Middle frontal gyrus (tissue), 1 donor: Measurements from ENCODE around the gene VOPP1.
A peak's percentile ranks its signal among the peaks of the same experiment; 100 is the strongest.
"Not testable (repeated sequence)": the region's sequence is repeated elsewhere in the genome, so short reads cannot be mapped to it uniquely, and the experiment has no call there.

Experiments used
- DNase-seq: peaks from one replicate; pipeline ENCODE4 v3.0.0-alpha.2; 2015; ENCODE audit warnings: low spot score; ENCODE audit errors: extremely low spot score

The VOPP1 gene

DNA sequence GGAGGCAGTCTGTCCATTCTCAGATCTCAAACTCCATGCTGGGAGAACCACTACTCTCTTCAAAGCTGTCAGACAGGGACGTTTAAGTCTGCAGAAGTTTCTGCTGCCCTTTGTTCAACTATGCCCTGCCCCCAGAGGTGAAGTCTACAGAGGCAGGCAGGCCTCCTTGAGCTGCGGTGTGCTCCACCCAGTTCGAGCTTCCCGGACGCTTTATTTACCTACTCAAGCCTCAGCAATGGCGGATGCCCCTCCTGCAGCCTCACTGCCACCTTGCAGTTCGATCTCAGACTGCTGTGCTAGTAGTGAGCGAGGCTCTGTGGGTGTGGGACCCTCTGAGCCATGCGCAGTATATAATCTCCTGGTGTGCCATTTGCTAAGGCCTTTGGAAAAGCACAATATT lies 10.4 kb upstream of the VOPP1 start:
- DNase-seq: not testable (repeated sequence)

DNA sequence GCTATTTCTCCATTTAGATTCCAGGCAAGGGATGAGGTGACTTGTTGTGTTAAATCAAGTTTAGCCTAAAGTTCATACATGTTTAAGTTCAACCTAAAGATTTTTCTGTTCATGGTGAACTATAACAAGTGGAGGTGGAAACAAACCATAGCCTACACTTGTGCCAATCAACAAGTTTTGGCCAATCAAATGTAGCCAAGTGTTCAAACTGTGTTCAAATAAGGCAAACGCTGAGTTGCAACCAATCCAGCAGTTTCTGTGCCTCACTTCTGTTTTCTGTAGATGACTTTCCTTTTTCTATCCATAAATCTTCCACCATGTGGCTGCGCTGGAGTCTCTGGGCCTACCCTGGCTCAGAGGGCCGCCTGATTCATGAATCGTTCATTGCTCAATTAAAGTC lies 4.5 kb upstream of the VOPP1 start:
- no peak for DNase-seq

DNA sequence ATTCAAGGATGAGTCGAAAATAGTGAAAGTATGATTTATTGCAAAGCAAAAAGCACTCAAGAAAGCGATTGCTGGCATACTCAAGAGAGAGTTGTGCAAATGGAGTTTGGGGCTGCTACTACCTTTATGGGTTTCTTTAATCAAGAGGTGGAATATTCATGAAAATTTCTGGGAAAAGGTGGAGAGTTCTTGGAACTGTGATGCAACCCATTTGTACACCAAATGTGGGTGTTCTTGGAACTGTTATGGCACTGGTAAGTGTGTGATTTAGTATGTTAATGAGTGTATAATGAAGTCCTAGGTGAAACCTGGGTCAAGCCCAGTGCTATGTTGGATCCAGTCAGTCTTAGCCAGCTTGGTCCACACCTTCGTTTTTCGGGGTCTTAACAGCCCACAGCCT lies 3.4 kb upstream of the VOPP1 start:
- no peak for DNase-seq

DNA sequence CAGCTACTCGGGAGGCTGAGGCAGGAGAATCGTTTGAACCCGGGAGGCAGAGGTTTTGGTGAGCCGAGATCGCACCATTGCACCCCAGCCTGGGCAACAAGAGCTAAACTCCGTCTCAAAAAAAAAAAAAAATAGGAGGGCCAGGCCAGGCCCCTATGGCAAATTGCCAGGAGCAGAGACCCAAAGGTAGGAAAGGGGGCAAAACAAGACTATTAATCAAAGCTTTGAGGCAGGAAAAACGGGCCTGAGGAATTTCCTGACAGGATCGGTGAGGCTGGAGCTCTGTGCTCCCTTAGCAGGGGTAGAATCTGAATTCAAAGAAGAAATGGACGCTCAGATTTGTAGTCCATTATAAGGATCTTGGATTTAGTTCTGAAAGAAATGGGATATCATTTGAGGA lies 2.8 kb upstream of the VOPP1 start:
- DNase-seq: no peak

DNA sequence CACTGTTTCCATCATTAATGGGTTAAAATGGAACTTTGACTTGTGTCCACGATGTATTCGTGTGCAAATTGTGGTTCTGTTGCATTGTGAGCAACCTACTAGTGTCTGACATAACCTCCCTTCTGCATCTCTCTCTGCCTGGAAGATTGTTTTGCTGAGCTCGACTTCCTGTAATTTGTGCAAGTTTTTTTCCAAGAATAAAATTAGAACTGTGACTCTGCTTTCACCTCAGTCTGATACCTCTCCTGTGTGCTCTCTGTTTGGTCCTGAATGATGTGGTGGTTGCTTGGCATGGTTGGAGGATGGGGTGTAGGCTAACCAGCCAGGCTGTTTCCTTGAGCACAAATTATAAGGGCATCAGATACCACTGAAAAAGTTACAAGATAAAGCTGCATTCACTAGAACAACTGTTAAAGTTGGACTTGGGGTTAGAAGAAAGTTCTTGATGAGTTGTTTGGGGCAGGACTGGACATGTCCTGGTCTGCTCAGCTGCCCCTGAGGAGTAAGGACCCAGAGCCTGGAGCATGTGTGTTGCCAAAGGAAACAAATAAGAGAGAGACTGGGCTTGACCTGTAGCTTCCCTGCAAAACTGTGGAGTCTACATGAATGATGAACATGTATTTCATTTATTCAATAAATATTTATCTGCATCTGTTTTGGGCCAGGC lies 1.9 kb upstream of the VOPP1 start:
- no peak for DNase-seq

DNA sequence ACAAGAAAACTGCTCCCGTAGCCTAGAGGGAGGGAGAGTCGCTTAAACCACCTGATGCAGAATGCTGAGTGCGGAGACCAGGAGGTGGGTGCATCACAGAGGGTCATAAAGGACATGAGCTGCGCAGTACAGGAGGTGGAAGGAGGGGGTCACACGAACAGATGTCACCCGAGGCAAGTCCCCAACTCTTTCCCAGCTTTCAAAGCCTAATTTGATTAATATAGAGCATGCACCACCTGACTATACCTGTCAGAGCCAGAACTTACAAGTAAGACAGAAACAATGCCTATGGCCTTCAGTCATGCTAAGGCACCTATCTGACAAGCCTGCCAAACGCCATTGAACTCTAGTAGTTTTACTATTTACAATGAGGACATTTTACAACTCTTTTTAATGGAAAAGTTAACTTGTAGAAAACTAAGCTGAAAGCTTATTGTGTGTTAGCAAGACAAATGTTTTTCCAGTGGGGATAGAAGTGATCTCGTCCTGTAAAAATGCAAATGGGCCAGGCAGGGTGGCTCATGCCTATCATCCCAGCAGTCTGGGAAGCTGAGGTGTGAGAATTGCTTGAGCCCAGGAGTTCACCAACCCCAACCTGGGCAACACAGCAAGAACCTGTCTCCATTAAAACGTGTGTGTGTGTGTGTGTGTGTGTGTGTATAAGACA lies 1.1 kb upstream of the VOPP1 start:
- no peak for DNase-seq

DNA sequence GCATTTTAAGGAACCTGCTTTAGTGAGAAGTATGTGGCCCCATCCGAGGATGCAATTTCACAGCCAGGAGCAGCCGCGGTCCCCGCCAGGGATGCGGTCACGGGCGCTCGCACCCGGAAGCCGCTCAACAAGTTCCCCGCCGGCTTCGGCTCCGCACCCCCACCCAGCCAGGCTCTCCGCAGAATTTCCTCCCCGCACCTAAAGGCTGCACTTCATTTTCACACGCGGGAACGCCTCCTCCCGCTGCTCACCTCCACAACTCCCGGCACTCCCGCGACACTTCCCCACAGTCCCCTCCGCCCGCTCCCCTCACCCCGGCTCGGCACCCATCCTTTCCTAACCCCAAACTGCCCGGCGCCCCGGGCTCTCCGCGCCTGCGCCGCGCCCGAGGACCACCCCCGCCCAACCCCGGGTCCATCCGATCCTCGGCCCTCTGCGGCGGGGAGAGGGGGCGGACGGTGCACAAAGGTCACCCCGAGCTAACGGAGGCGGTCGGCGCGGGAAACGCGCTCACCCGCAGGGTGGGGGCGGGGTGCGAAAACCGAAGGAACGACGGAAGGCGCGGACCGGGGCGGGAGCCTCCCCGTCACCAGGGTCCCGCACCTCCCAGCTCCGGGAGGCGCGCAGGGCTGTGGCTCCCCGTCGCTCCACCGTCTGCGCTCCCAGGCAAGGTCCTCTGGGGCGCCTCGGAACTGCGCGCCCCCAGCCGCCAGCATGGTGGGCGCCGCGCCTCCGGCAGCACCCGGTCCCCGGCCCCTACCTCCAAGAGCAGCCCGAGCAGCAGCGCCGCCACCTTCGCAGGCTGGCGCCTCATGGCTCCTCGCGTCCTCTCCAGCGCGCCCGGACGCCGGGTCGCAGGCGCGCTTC lies 558 bp downstream of the VOPP1 start:
- DNase-seq: no peak

DNA sequence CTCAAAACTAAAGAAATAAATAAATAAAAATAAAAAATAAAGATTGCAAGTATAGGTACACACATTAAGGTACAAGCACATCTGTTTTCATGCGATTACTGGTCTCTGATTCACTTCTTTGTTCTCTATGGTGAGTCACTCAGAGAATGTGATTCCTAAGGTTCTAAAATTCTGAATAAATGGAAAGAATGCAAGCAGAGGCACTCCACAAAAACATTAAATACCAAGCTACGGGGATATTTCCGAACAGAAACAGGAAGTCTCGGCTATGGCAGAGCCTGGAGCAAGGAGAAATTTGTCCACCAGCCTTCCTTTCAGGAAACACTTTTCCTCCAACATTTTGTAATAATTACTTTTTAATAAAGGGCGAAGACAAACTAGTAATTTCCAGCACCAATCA lies 1.4 kb downstream of the VOPP1 start:
- no peak for DNase-seq

DNA sequence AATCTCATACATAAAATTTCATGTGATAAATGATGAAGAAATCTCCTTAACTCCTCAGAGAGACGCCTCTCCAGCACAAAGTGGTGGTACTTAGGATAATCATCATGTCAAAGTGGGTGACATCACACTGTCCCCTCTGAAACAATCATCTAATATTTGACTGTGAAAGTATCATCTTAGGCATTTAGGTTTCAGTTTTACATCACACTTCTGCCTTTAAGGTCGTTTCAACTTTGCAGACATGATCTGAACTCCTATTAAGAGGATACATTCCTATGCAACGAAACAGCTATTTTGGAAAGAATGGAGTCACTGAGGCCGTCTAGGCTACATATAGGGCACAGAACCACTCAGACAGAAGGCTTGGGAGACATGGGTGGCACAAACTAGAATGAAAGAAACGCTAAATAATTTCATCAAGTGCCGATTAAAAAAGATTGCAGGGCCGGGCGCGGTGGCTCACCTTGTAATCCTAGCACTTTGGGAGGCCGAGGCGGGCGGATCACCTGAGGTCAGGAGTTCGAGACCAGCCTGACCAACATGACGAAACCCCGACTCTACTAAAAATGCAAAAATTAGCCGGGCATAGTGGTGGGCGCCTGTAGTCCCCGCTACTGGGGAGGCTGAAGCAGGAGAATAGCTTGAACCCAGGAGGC lies 2.0 kb downstream of the VOPP1 start:
- DNase-seq: no peak

DNA sequence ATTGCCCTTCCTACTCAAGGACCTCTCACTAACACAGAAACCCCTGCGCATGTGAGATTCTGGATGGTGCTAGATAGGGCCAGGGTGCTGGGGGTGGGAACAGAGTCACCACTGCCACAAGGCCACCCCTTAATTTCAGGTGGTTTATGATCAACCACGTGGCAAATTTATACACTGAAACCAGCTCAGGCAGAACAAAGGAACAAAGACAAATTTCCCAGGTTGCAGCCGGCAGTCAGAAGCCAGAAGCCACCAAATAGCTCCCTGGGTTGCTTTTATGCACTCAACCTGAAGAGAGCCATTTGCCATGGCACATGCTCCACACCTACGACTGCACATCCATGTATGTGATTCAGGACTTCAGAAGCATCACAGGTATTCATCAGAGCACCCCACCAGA lies 2.5 kb downstream of the VOPP1 start:
- DNase-seq: no peak

DNA sequence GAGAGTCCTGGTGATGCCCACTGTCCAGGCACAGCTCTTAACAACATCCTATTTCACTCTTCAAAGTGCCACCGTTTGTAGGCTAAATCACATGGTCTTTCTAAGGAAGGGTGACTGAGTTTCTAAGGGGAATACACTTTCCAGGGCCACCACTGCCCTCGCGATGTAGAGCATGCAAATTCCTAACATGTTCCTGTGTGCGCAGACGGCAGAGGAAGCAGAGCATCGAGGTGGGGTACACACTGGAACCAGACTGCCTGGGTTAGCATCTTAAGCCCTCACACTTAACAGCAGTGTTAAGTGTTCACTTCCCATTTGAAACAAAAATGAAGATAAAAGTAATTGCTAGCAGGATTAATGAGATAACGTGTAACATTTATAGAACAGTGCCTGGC lies 3.0 kb downstream of the VOPP1 start:
- no peak for DNase-seq

DNA sequence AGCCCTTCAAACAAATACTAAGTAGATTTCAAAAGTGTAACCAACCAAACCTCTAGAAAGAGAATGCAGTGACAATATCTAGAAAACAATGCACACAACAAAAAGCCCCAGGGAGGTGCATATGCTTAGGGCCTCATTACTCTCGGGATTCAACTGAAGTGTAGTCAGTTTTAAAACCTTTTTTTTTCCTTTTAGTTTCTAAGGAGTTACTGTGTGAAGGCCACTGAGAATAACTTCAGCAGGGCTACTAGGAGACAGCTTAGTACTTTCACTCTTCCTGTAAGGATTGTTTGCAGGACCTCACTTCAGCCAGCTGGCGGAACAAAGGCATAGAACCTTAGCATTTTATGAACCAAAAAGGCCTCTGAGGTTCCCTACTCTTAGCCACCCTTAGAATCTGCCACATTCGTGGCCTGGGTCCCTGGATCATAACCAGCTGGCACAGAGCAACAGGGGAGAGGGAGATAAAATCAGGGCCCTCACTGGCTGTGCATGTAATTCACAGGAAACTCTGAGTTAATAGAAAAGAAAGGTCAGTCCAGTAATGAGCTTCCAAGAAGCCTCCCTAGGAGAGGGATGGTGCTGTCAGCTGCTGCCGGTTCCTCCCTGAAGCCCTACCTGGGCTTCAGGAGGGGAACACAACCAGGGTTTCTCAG lies 3.6 kb downstream of the VOPP1 start:
- DNase-seq: no peak

DNA sequence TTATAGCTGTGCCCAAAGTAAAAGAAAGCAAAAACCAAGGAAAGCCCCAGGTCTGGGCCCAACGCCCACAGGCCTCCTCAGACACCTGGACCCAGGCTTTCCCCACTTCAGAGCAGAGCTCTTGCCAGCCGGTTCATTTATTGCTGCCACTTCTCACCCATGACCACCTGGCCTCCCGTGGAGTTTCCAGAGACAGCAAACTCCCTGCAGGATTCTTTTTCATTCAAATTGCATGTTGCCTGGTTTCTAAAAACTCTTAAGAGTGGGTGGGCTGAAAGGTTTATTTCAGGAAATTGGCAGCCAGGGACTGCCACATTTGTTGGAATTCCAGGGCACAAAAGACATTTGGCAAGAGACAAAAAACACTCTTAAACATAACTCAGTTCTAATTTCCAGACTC lies 4.7 kb downstream of the VOPP1 start:
- DNase-seq: peak; percentile 22

DNA sequence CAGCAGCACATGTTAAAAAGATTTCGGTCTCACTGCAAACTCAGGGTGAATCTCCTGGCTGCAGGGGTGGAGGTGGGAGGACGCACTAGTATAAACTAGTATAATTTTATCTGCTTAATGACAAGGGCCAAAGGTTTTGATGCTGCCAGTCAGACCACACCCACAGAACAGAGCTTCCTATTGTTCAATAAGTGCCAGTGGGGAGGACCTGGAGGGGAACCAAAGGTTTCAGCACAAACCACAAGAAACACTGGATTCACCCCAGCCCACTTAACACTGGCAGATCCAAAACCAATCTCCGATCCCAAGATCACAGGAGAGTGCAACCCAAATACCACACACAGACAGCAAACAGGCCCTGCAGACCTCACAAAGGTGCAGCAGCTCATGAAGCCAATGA lies 6.6 kb downstream of the VOPP1 start:
- DNase-seq: no peak

DNA sequence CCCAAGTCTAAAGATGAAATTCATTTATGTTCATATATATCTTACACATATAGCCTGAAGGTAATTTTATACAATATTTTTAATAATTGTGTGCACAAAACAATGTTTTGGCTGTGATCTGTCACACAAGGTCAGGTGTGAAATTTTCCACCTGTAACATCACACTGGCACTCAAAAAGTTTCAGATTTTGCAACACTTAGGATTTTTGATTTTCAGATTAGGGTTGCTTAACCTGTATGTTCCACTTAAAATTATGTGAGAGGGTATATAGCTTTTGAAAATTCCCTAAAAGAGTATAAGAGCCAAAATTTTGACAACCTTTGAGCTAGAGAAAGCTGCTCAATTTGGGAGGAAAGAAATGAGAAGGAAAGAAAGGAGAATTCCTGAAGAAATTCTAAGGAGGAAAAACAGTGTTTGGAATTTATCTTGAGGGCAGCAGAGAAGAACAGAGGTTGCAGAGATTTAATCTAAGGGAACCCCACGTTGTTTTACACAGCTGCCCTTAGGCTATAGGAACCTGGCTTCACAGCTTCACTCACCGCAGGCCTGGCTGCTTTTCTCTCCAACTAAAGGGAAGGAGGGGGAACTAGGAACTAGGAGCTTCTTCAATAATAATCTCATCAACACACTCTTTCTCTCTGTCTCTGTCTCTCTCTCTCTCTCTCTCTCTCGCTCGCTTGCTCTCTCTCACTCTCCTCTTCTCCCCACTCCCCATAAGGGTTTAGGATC lies 8.5 kb downstream of the VOPP1 start:
- no peak for DNase-seq

DNA sequence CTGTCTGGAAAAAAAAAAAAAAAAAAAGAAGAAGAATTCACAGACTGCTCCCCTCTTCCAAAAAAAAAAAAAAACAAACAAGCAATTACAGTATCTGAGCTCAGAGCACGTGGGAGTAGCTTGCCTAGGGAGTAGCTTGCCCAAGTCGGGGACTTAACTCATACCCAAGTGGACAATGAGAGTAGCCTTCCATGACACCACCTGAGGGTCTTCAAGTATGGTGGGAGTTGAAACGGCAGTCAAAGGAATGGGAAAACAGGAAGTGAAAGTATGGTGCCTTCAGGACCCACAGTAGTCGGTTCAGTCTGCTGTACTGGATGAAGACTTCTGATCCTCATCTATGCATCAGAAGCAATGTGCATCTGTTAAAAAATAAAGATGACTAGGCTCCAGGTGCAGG lies 10.6 kb downstream of the VOPP1 start:
- DNase-seq: no peak

DNA sequence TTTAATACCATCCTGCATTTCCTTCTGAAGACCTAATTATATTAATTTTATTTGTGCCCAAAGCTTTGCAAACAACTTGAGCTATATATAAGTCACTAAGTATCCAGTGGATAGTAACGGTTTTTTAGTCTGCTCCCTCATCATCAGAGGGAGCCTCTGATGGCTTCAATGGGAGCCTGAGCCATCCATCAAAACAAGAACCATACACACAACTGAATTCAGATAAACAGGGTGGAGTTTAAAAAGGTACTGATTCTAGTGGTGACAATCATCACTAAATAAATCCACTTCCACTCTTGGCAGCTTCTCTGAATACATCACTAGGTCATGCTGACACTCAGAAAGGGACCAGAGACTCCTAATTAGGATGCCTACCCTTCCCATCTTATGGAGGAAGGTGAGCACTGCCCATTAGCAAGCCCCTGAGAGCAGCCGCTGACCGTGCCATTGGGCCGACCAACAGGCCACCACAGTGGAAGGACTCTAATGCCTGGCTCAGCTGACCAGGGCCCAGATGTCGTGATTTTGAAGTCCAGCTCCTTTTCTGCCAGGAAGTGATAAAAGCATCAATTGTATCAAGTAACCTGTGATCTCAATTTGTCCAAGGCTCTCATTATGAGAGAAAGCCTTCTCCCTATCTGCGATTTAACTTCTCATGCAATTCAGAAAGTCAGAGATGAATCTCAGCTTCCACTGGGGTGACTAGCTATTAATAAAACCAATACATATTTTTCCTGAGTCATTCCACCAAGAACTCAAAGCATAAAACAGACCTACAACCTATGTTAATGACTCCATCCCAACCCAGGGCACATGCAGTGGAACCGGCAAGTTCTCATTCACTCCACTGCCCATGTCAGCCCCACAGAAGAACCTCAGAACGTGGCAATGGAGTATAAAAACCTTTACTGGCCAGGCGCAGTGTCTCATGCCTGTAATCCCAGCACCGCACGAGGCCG lies 13.1 kb downstream of the VOPP1 start:
- no peak for DNase-seq

DNA sequence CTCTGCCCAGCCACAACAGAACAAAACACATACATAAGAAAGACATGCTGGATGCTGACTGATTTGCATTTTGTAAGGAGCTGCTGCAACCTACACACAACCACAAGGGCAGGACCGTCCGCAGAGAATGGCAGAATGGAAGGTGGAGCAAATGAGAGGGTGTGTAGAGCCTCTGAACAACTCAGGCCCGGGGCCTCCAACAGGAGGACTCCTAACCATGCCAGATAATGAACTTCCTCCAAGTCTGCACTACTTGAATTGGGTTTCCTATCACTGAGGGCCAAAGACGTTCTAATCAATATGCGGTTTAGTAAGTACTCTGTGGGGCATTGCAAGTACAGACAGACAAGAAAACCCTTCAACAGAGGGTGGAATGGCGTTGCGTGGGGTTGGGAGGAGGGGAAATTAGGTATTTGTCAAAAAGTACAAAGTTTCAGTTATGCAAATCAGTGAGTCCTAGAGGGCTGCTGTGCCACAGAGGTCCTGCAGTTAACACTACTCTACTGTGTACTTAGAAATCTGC lies 14.6 kb downstream of the VOPP1 start:
- DNase-seq: no peak

DNA sequence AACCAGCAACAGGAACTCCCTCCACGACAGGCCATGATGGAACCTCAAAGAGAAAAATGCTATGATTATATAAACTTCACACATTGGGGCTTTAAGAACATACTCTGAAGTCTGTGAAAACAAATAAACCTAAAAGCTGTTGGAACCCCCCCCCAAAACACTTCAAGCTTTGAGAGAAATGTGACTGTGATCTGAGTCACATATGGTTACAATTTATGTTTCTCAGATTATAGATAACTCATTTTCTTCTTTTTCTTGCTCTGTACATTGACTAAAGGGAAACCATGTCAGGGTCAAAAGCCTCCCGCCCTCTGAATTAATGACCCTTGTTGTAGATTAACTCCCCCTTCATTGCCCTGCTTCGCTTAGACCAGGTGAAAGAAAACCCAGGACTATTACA lies 15.8 kb downstream of the VOPP1 start:
- DNase-seq: no peak
